Prostate gland (tissue), 2 donors: ENCODE measurements around the gene MAP3K20. TPM values are rescaled to one million over a fixed set of nuclear protein-coding genes. Genes with fewer than 3 reads are reported as not detected.
"Not testable (repeated sequence)": the region's sequence is repeated elsewhere in the genome, so short reads cannot be mapped to it uniquely, and the experiment has no call there.

ENCODE experiments used
- DNase-seq: peaks from one replicate; pipeline ENCODE4 v3.0.0-alpha.2; 2019; ENCODE audit warnings: low spot score
- H3K27ac ChIP-seq, 2 donors: fragments of 200-600 bp; sonication (generic); 2 replicates each; pipeline ENCODE4 v1.5.1; 2017 to 2019
- H3K27me3 ChIP-seq: fragments of 200-600 bp; sonication (generic); replicated peaks from 2 replicates; pipeline ENCODE4 v1.5.1; 2019; ENCODE audit not compliant: insufficient read depth
- H3K36me3 ChIP-seq, 2 donors: fragments of 200-600 bp; sonication (generic); 1 replicate in 1 of 2; 2 replicates in 1 of 2; pipeline versions ENCODE4 v1.5.1 to v1.8.1; 2017 to 2019
- H3K4me1 ChIP-seq: fragments of 200-600 bp; sonication (generic); replicated peaks from 2 replicates; pipeline ENCODE4 v1.5.1; 2019
- H3K4me3 ChIP-seq, 2 donors: fragments of 200-600 bp; sonication (generic); 2 replicates each; pipeline ENCODE4 v1.5.1; 2017 to 2019
- H3K9me3 ChIP-seq: fragments of 200-600 bp; sonication (generic); 2 replicates; pipeline ENCODE4 v1.5.1; 2017
- POLR2A ChIP-seq: fragments of 450-650 bp; IDR thresholded peaks from one replicate; pipeline ENCODE4 v1.6.1; 2016; ENCODE audit warnings: antibody characterized with exemption, mild to moderate bottlenecking
- POLR2AphosphoS5 ChIP-seq: sonication (generic); formaldehyde crosslinking; IDR thresholded peaks from one replicate; pipeline ENCODE4 v1.6.1; 2017; ENCODE audit warnings: antibody characterized with exemption
- WGBS: methylation state at CpG from one replicate; pipeline ENCODE4 v1.1.5; 2018; 5-methylcytosine and 5-hydroxymethylcytosine counted together
- intact Hi-C: fragments of 100-400 bp; cut with DNase I; formaldehyde crosslinking; loops from one replicate; pipeline ENCODE4 v1.14.2; 2022
- total RNA-seq, 2 donors: library from RNA; depleted of rRNA; stranded (reverse); fragments of >200 nt; gene quantifications; one replicate each; pipeline ENCODE4 v1.1.0, GENCODE V29; 2016
- TF ChIP-seq, protein P1 (sequence below), 4 experiments: fragments of 200-600 bp in 2 of 4; fragments of 450-650 bp in 2 of 4; sonication (generic) in 2 of 4; IDR thresholded peaks; 1 replicate in 3 of 4; 2 replicates in 1 of 4; pipeline ENCODE4 v1.5.1; 2016 to 2019; ENCODE audit warnings: antibody characterized with exemption in 4 of 4, mild to moderate bottlenecking in 2 of 4, moderate library complexity in 2 of 4

Gene MAP3K20
- total RNA-seq, 2 donors from 2014 or later: 28.9 to 48.8 TPM

DNA sequence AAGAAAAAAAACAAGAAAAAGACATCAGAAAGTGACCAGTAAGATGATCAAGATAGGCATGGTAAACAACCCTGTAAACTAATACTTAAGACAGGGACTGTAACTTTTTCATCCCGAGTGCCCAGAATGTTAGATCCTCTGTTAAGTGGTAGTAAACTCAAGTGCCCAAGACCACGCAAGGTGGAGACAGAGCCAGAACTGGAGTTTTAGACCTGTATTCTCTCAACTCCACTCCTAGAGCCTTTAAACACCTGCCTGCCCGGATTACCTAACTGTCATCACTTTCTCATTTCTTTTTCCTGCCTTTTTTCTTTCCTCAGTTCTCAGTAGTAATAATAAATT, 203.9 kb downstream of the MAP3K20 start:
- H3K4me3 ChIP-seq: no peak overlapping the region
- H3K27ac ChIP-seq: peak overlapping the region; percentile 6 to 35
- TF ChIP-seq POLR2AphosphoS5 (no peak), POLR2A (no peak)
- TF ChIP-seq, protein P1, sequence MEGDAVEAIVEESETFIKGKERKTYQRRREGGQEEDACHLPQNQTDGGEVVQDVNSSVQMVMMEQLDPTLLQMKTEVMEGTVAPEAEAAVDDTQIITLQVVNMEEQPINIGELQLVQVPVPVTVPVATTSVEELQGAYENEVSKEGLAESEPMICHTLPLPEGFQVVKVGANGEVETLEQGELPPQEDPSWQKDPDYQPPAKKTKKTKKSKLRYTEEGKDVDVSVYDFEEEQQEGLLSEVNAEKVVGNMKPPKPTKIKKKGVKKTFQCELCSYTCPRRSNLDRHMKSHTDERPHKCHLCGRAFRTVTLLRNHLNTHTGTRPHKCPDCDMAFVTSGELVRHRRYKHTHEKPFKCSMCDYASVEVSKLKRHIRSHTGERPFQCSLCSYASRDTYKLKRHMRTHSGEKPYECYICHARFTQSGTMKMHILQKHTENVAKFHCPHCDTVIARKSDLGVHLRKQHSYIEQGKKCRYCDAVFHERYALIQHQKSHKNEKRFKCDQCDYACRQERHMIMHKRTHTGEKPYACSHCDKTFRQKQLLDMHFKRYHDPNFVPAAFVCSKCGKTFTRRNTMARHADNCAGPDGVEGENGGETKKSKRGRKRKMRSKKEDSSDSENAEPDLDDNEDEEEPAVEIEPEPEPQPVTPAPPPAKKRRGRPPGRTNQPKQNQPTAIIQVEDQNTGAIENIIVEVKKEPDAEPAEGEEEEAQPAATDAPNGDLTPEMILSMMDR (IDR thresholded peaks at IDR 0.05): no peak
- no peaks in the 10 kb centered on the region for H3K9me3 ChIP-seq
- intact Hi-C loops: no loop called here
- no peak for DNase-seq
- H3K4me1 ChIP-seq: no peaks in the 10 kb centered on the region
- no peaks in the 10 kb centered on the region for H3K27me3 ChIP-seq
- WGBS: 17% methylated on average over 3 of the region's 3 CpGs
- H3K36me3 ChIP-seq: no peaks in the 10 kb centered on the region

DNA sequence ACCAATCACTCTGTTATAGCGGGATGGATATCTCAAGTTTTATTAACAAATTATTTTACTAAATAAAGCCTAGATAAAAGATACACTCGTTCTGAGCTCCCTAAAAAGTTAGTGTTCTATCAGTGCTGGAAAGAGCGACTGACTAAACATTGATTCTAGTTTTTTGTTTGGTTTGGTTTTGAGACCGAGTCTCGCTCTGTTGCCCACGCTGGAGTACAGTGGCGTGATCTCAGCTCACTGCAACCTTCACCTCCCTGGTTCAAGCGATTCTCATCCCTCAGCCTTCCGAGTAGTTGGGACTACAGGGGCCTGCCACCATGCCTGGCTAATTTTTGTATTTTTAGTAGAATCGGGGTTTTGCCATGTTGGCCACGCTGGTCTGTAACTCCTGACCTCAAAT, 205.2 kb downstream of the MAP3K20 start:
- TF ChIP-seq, protein P1 (IDR thresholded peaks at IDR 0.05): no peak
- no peak for TF ChIP-seq POLR2A
- TF ChIP-seq POLR2AphosphoS5: no peak
- no peaks in the 10 kb centered on the region for H3K36me3 ChIP-seq
- H3K27ac ChIP-seq: no peak overlapping the region
- intact Hi-C loops: loop anchor here (10.0 kb wide), 2 partner anchors 74 to 206 kb away; partner anchors contain the start of genes CDCA7 and MAP3K20
- no peak for DNase-seq
- no peaks in the 10 kb centered on the region for H3K4me1 ChIP-seq
- no peaks in the 10 kb centered on the region for H3K27me3 ChIP-seq
- H3K9me3 ChIP-seq: no peaks in the 10 kb centered on the region
- 93% methylated on average over 11 of the region's 11 CpGs for WGBS
- H3K4me3 ChIP-seq: no peak overlapping the region

DNA sequence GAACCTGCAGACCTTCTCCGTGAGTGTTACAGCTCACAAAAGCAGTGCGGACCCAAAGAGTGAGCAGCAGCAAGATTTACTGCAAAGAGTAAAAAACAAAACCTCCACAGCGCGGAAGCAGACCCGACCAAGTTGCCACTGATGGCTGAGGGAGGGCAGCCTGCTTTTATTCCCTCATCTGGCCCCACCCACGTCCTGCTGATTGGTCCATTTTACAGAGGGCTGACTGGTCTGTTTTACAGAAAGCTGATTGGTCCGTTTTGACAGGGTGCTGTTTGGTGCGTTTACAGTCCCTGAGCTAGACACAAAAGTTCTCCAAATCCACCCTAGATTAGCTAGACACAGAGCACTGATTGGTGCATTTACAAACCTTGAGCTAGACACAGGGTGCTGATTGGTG, 206.3 kb downstream of the MAP3K20 start:
- H3K36me3 ChIP-seq, H3K4me1 ChIP-seq, DNase-seq, H3K9me3 ChIP-seq, H3K27me3 ChIP-seq, H3K4me3 ChIP-seq, H3K27ac ChIP-seq: not testable (repeated sequence)
- 96% methylated on average over 8 of the region's 8 CpGs for WGBS
- intact Hi-C loops: loop anchor here (10.0 kb wide), 2 partner anchors 73 to 207 kb away; partner anchors contain the start of genes CDCA7 and MAP3K20

DNA sequence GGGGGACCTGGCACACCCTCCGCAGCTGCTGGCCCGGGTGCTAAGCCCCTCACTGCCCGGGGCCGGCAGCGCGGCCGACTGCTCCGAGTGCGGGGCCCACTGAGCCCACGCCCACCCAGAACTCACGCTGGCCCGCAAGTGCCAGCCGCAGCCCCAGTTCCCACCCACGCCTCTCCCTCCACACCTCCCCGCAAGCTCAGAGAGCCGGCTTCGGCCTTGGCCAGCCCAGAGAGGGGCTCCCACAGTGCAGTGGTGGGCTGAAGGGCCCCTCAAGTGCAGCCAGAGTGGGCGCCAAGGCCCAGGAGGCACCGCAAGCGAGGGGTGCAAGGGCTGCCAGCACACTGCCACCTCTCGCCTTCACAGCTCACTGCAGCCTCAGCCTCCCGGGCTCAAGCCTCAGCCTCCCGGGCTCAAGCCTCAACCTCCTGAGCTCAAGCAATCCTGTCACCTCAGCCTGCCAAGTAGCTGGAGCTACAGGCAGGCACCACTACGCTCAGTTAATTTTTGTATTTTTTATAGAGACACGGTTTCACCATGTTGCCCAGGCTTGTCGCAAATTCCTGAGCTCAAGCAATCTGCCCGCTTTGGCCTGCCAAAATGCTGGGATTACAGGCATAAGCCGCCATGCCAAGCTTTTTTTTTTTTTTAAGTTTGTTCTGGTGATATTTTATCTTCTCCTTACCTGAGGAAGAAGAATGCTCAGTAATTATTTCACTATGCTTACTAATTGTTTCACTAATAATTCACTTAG, 207.3 kb downstream of the MAP3K20 start:
- intact Hi-C loops: loop anchor here (10.0 kb wide), 2 partner anchors 72 to 208 kb away; partner anchors contain the start of genes CDCA7 and MAP3K20
- WGBS: 78% methylated on average over 26 of the region's 28 CpGs
- peak; percentile 73 for DNase-seq
- Histone ChIP-seq H3K4me1 (no peaks in the 10 kb centered on the region), H3K27me3 (no peaks in the 10 kb centered on the region), H3K27ac (peak overlapping the region in 1 of 2 donors; percentile 47), H3K36me3 (no peaks in the 10 kb centered on the region), H3K9me3 (no peaks in the 10 kb centered on the region), H3K4me3 (no peak overlapping the region)
- TF ChIP-seq, protein P1 (IDR thresholded peaks at IDR 0.05): no peak
- TF ChIP-seq POLR2AphosphoS5: peak; percentile 66

DNA sequence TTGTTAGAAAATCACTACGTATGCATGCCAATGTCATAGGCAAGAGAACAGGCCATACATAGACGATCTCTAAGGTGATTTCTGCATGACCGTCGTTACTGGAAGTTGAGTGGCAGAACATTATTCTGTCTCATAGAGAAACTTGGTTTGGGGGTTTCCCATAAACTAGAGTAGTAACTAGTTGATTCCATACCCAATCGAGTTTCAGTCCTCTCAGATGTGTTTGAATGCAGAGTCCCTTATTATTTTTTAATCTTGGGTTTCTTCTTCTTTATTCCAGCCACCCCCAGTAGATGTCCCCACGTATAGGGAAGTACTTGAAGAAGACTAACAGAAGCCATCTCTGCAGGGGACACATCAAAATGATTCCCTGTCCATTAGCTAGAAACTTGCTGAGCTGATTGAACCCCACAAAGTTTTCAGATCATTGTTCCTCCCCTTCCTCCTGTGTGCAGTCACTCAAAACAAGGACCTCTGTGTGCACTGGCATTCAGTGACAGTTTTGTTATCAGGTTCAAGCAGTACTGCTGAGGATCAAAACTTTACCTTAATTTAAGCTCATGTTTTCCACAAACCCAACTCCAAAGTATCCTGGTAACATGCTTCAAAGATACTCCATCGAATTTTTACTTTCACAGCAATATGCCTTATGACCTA, 210.6 kb downstream of the MAP3K20 start:
- Histone ChIP-seq H3K4me1 (no peaks in the 10 kb centered on the region), H3K27me3 (no peaks in the 10 kb centered on the region), H3K36me3 (no peaks in the 10 kb centered on the region), H3K4me3 (no peak overlapping the region), H3K9me3 (no peaks in the 10 kb centered on the region), H3K27ac (no peak overlapping the region)
- 82% methylated on average over 7 of the region's 7 CpGs for WGBS
- no peak for DNase-seq
- intact Hi-C loops: loop anchor here (5.0 to 10.0 kb wide), 4 partner anchors 69 to 259 kb away; partner anchors contain the start of genes CDCA7 and MAP3K20
- no peak for TF ChIP-seq POLR2AphosphoS5
- TF ChIP-seq POLR2A: no peak
- TF ChIP-seq, protein P1 (IDR thresholded peaks at IDR 0.05): no peak
